Liver (tissue), 9 donors: ENCODE data around the gene MELK. TPM values are rescaled to one million over a fixed set of nuclear protein-coding genes. Genes with fewer than 3 reads are reported as not detected.

Experiments used
- DNase-seq: peaks from one replicate; pipeline ENCODE4 v3.0.0-alpha.2; 2017; ENCODE audit warnings: low spot score
- H3K27ac ChIP-seq, 2 donors: one replicate each; pipeline ENCODE4 v1.7.0; 2013; ENCODE audit warnings: inconsistent platforms in 2 of 2, low read length in 2 of 2, control low read depth in 1 of 2, low read depth in 1 of 2, mild to moderate bottlenecking in 1 of 2
- H3K27me3 ChIP-seq, 4 donors: one replicate each; pipeline versions ENCODE4 v1.6.1 to v1.7.0; 2013; ENCODE audit warnings: low read length in 3 of 4, inconsistent platforms in 1 of 4, mild to moderate bottlenecking in 1 of 4, moderate library complexity in 1 of 4; ENCODE audit not compliant: control insufficient read depth in 4 of 4, insufficient read depth in 4 of 4
- H3K36me3 ChIP-seq, 4 donors: one replicate each; pipeline versions ENCODE4 v1.6.1 to v1.7.0; 2013; ENCODE audit warnings: low read length in 3 of 4, mild to moderate bottlenecking in 3 of 4, low read depth in 1 of 4, moderate library complexity in 1 of 4; ENCODE audit not compliant: control insufficient read depth in 4 of 4, insufficient read depth in 3 of 4
- H3K4me1 ChIP-seq, 4 donors: one replicate each; pipeline versions ENCODE4 v1.6.1 to v1.7.0; 2013; ENCODE audit warnings: low read length in 3 of 4, mild to moderate bottlenecking in 3 of 4, moderate library complexity in 1 of 4; ENCODE audit not compliant: control insufficient read depth in 4 of 4, insufficient read depth in 4 of 4
- H3K4me3 ChIP-seq, 3 donors: one replicate each; pipeline versions ENCODE4 v1.6.1 to v1.7.0; 2013; ENCODE audit warnings: low read length in 3 of 3, control low read depth in 1 of 3, low read depth in 1 of 3, mild to moderate bottlenecking in 1 of 3
- H3K9ac ChIP-seq, 2 donors: one replicate each; pipeline ENCODE4 v1.7.0; 2013; ENCODE audit warnings: low read length in 2 of 2, mild to moderate bottlenecking in 2 of 2, moderate library complexity in 2 of 2, control low read depth in 1 of 2, low read depth in 1 of 2
- H3K9me3 ChIP-seq, 4 donors: one replicate each; pipeline versions ENCODE4 v1.6.1 to v1.7.0; 2013; ENCODE audit warnings: low read length in 3 of 4; ENCODE audit not compliant: control insufficient read depth in 4 of 4
- CTCF ChIP-seq: fragments of 150-350 bp; IDR thresholded peaks from 2 replicates; pipeline ENCODE4 v1.5.1; 2017; ENCODE audit warnings: improper control_type of control experiment, low read depth, low read length; ENCODE audit not compliant: missing input control
- EGR1 ChIP-seq, 2 donors: IDR thresholded peaks; 2 replicates each; pipeline ENCODE4 v1.6.1; 2016 to 2018; ENCODE audit warnings: antibody characterized with exemption in 2 of 2, low read depth in 2 of 2
- FOXA1 ChIP-seq: IDR thresholded peaks from 2 replicates; pipeline ENCODE4 v1.6.1; 2016; ENCODE audit warnings: antibody characterized with exemption
- FOXA2 ChIP-seq: IDR thresholded peaks from 2 replicates; pipeline ENCODE4 v1.6.1; 2016; ENCODE audit warnings: antibody characterized with exemption
- GABPA ChIP-seq, 2 donors: IDR thresholded peaks in 1 of 2; conservative IDR thresholded peaks in 1 of 2; 2 replicates each; pipeline ENCODE4 v1.6.1; 2016; ENCODE audit warnings: antibody characterized with exemption in 2 of 2, mild to moderate bottlenecking in 1 of 2, moderate library complexity in 1 of 2
- HNF4A ChIP-seq, 2 donors: conservative IDR thresholded peaks; 2 replicates each; pipeline ENCODE4 v1.6.1; 2016; ENCODE audit warnings: antibody characterized with exemption in 2 of 2, mild to moderate bottlenecking in 2 of 2
- HNF4G ChIP-seq: IDR thresholded peaks from 2 replicates; pipeline ENCODE4 v1.6.1; 2016; ENCODE audit warnings: antibody characterized with exemption
- JUND ChIP-seq, 2 donors: IDR thresholded peaks; 2 replicates each; pipeline ENCODE4 v1.6.1; 2016; ENCODE audit warnings: antibody characterized with exemption in 2 of 2
- MAX ChIP-seq: IDR thresholded peaks from 2 replicates; pipeline ENCODE4 v1.6.1; 2016; ENCODE audit warnings: antibody characterized with exemption
- NR2F2 ChIP-seq: IDR thresholded peaks from 2 replicates; pipeline ENCODE4 v1.6.1; 2016; ENCODE audit warnings: antibody characterized with exemption
- RAD21 ChIP-seq, 2 donors: IDR thresholded peaks; 2 replicates each; pipeline ENCODE4 v1.6.1; 2016; ENCODE audit warnings: antibody characterized with exemption in 2 of 2, mild to moderate bottlenecking in 2 of 2
- REST ChIP-seq: IDR thresholded peaks from 2 replicates; pipeline ENCODE4 v1.6.1; 2016; ENCODE audit warnings: antibody characterized with exemption, mild to moderate bottlenecking
- RXRA ChIP-seq, 2 donors: IDR thresholded peaks; 2 replicates each; pipeline ENCODE4 v1.6.1; 2017 to 2018; ENCODE audit warnings: antibody characterized with exemption in 2 of 2, mild to moderate bottlenecking in 1 of 2
- SP1 ChIP-seq: IDR thresholded peaks from 2 replicates; pipeline ENCODE4 v1.6.1; 2018; ENCODE audit warnings: antibody characterized with exemption, mild to moderate bottlenecking
- TAF1 ChIP-seq: conservative IDR thresholded peaks from 2 replicates; pipeline ENCODE4 v1.6.1; 2016; ENCODE audit warnings: antibody characterized with exemption, mild to moderate bottlenecking
- YY1 ChIP-seq: IDR thresholded peaks from 2 replicates; pipeline ENCODE4 v1.6.1; 2016; ENCODE audit warnings: antibody characterized with exemption, mild to moderate bottlenecking
- WGBS: extraction: QIAGEN DNeasy Blood & Tissue Kit; methylation state at CpG from one replicate; pipeline ENCODE4 v1.1.7; 2013; 5-methylcytosine and 5-hydroxymethylcytosine counted together
- polyA plus RNA-seq, 2 donors: library from polyadenylated mRNA; stranded (reverse) in 1 of 2; unstranded in 1 of 2; fragments of 200-250 nt in 1 of 2; fragments of >200 nt in 1 of 2; fragmentation: Nextera tagmentation in 1 of 2; extraction: Ambion mirVana in 1 of 2; gene quantifications; one replicate each; pipeline versions ENCODE4 v1.2.1 to v1.2.3, GENCODE V29; 2013 to 2015
- total RNA-seq, 2 donors: library from RNA; depleted of rRNA; stranded (reverse); fragments of >200 nt; gene quantifications; one replicate each; pipeline ENCODE4 v1.2.3, GENCODE V29; 2014
- donor health status: healthy.
- donor health status: healthy.
- donor health status: healthy.
- donor health status: healthy.
- donor health status: healthy.

The MELK gene
- total and polyA plus RNA-seq, 4 donors = 0.08 to 19.5 (median 1.0) TPM

- Histone ChIP-seq H3K4me3 (no peak overlapping the region), H3K27ac (no peak overlapping the region), H3K36me3 (no peaks in the 10 kb centered on the region), H3K9ac (no peak overlapping the region), H3K27me3 (no peaks in the 10 kb centered on the region), H3K9me3 (no peaks in the 10 kb centered on the region), H3K4me1 (no peaks in the 10 kb centered on the region)
- TF ChIP-seq EGR1 (IDR thresholded peaks at IDR 0.05; ENCODE audit: low read depth in 2 of 2) (no peak), NR2F2 (no peak), MAX (no peak), TAF1 (no peak), HNF4G (no peak), FOXA2 (no peak), JUND (IDR thresholded peaks at IDR 0.05) (no peak), FOXA1 (no peak), HNF4A (conservative IDR thresholded peaks at IDR 0.05) (no peak), GABPA (IDR thresholded peaks at IDR 0.05 in 1 of 2, conservative IDR thresholded peaks at IDR 0.05 in 1 of 2) (no peak)
- WGBS = 91% methylated on average over 4 of the region's 4 CpGs
- no peak for DNase-seq
Measured at GRCh38 chr9:36537861-36538260, 34.8 kb upstream of the MELK start.

- Histone ChIP-seq H3K4me3 (no peak overlapping the region), H3K27ac (no peak overlapping the region), H3K9me3 (no peaks in the 10 kb centered on the region), H3K9ac (no peak overlapping the region), H3K4me1 (no peaks in the 10 kb centered on the region), H3K36me3 (no peaks in the 10 kb centered on the region), H3K27me3 (no peaks in the 10 kb centered on the region)
- WGBS = 92% methylated on average over 7 of the region's 7 CpGs
- TF ChIP-seq FOXA1 (no peak), HNF4G (no peak), SP1 (no peak), YY1 (no peak), RAD21 (IDR thresholded peaks at IDR 0.05) (no peak), TAF1 (no peak), CTCF (no peak), RXRA (IDR thresholded peaks at IDR 0.05) (no peak), NR2F2 (no peak), EGR1 (IDR thresholded peaks at IDR 0.05; ENCODE audit: low read depth in 2 of 2) (no peak), FOXA2 (no peak), MAX (no peak), HNF4A (conservative IDR thresholded peaks at IDR 0.05) (no peak), REST (no peak), GABPA (IDR thresholded peaks at IDR 0.05 in 1 of 2, conservative IDR thresholded peaks at IDR 0.05 in 1 of 2) (no peak)
- DNase-seq = no peak
Measured at GRCh38 chr9:36542355-36542754, 30.3 kb upstream of the MELK start.
